Kidney glomerular epithelial cell (primary cell): ENCODE data around the gene RPS16.
"Not testable (repeated sequence)": the region's sequence is repeated elsewhere in the genome, so short reads cannot be mapped to it uniquely, and the experiment has no call there.

ENCODE experiments used
- DNase-seq: peaks from one replicate; lab custom pipeline; 2025; lab: John Stamatoyannopoulos, UW

Gene RPS16

DNA sequence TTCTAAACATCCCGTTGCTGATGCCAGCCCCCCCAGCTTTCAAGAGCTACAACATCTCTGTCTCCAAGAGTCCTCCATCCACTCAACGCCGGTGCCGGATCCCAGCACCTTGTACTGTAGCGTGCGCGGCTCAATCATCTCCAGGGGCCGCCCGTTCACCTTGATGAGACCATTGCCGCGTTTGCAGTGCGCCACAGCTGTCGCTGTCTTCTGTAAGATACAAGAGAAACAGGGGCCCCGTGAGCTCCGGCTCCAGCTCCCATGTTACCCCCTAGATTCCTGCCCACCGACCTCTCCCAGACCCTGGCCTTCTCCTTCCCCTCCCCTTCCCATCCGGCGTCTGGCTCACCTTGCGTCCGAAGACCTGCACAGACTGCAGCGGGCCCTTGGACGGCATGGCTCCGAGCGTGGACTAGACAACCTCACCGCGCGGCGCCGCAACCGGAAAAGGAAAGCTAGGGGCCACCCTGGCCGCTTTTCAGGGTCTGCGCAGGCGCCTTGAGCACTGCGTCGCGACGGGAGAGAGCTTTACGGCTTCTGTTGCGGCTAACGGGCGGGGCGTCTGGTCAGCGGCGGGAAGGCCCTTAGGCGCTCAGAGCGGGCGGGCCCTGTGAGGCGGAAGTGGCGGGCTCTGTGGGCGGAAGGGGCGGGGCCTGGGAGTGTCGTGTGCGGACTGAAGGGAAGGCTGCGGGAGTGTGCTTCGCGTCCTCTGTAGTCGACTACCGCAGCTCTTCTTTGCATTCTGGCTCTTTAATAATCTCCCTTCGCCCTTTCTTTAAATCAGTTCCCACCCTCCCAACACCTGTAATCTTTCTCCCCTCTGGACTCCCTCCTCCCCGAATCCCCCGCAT is at the start of gene RPS16:
RPS16 (minus strand) TSS at position 451 of the 851 bp plus-strand sequence; CDS start at position 397, 54 bp downstream.
- peak; percentile 94 for DNase-seq

DNA sequence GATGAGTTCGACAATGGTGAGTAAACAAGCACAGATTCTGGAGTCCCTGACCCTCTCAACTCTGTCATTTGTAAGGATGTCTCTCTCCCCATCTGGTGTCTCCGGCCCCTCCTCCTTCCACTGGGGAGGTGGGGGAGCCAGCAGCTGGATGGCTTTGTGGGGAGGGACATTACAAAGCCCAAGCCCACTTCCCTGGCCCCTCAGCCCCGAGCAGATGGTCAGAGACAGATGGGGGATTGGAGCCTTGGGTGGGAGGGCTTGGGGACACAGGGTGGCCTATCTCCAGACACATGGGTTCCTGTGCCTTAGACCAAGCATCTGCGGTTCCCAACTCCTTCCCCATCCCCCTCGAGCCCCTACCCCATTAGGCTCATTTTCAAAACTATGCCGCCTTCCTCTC is 47.4 kb upstream of the RPS16 start:
- no peak for DNase-seq

DNA sequence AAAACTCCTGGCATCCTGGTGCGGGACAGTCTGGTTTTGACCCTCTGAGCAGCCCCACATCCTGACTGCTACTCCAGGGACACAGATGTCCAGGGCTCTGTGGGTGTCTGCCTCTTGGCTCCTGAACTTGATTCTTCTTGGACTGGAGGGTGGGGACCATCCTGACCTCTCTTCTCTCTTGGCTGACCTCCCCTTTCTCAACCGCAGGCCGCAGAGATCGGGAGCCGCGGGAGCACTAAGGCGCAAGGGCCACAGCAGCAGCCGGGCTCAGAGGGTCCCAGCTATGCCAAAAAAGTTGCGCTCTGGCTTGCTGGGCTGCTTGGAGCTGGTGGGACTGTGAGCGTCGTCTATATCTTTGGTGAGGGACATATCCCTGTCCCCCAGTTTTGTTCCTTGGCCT is 45.9 kb upstream of the RPS16 start:
- no peak for DNase-seq

DNA sequence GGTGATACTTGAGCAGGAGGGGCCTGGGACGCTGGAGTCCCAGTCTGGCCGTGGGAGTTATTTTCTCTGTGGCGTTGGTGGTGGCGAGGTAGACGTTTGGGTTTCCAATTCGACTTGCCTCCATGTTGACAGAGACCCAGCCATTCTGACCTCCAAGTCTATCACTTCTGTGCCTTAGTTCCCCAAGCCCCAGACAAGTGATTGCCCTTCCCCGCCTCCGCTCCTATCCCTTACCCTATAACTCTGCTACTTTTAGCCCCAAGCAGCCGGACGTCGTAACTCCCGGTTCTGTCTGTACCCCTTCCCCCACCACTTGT is 45.4 kb upstream of the RPS16 start:
- no peak for DNase-seq

DNA sequence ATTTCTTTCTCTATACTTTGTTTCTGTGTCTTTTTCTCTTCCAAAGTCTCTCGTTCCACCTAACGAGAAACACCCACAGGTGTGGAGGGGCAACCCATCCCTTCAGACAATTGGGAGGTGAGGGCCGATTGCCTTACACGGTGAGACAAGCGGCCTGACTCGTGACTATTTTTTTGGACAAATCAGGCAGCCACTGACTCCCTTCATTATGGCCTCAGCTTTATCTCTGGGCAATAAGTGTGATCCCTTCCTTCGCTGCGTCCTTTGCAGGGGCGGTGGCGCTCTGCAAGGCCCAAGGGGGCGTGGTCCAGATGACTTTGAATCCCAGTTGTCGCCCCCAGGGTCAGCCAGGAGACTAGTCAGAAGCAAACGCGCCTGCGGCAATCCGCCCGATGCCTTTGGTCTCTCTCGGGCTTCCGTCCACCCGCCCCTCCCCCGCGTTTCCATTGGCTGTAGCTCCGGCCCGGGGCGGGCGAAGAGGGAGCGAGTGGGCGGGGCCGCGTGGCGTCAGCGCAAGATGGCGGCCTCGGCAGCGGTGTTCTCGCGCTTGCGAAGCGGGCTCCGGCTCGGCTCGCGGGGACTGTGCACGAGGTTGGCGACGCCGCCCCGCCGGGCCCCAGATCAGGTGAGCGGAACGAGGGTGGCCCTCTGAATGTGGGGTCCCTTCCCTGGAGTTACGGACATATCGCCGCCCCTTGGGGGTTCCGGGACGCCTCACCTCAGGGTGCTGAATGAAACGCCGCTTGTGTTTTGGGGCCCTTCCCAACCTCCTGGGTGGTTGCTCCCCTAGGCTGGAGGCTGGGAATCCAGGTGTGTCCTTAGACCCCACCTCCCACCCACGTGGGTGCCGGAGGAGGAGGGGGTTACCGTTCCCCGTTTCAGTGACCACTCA is 44.8 kb upstream of the RPS16 start, which contains the start of gene TIMM50:
TIMM50 (plus strand) TSS at position 502 of the 892 bp plus-strand sequence; CDS start at position 518, 16 bp downstream.
- DNase-seq: peak; percentile 91

DNA sequence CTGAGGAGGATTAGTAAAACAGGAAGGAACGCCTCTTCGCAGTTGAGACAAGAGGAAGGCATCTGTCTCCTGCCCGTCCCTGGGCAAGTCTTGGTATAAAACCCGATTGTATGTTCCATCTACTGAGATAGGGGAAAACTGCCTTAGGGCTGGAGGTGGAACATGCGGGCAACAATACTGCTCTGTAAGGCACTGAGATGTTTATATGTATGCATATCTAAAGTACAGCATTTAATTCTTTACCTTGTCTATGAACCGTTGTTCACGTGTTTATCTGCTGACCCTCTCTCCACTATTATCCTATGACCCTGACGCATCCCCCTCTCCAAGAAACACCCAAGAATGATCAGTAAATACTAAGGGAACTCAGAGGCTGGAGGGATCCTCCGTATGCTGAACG is 44.2 kb upstream of the RPS16 start:
- DNase-seq: no peak

DNA sequence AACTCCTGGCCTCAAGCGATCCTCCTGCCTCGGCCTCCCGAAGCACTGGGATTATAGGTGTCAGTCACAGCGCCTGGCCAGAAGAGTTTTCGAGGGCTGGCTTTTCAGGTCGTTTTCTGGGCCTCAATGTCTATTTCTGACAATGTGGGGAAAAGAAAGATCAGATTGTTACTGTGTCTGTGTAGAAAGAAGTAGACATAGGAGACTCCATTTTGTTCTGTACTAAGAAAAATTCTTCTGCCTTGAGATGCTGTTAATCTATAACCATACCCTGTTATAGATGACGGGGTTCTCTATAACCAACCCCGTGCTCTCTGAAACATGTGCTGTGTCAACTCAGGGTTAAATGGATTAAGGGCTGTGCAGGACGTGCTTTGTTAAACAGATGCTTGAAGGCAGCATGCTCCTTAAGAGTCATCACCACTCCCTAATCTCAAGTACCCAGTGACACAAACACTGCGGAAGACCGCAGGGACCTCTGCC is 43.6 kb upstream of the RPS16 start:
- not testable (repeated sequence) for DNase-seq

DNA sequence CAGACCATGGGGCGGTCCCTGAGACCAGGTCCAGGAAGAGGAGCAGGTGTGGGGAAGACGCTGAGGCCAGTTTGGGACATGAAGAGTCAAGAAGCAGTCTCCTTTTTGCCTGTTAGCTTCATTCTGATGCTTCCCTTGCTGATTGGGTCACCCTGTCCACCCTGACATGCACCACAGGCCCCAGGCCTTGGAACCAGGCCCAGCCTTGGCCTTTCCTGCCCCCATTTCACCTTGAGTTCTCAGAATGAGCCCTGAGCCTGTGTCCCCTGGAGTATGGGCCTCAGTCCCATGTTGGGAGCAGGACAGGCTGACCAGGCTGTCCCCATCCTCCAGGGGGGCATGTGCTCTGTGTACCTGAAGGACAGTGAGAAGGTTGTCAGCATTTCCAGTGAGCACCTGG is 40.0 kb upstream of the RPS16 start:
- no peak for DNase-seq

DNA sequence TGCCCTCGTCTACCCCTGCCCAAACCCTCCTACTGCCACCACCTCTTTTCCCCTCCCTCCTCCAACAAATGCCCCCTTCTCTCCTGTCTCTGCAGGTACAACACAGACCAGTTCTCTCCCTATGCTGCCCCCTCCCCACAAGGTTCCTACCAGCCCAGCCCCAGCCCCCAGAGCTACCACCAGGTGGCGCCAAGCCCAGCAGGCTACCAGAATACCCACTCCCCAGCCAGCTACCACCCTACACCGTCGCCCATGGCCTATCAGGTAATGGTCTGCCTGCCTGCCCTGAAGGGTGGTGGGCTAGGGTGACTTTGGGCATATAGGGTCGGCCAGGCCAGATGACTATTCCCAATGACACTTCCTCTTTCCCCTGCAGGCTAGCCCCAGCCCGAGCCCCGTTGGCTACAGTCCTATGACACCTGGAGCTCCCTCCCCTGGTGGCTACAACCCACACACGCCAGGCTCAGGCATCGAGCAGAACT is 38.4 kb upstream of the RPS16 start:
- DNase-seq: no peak

DNA sequence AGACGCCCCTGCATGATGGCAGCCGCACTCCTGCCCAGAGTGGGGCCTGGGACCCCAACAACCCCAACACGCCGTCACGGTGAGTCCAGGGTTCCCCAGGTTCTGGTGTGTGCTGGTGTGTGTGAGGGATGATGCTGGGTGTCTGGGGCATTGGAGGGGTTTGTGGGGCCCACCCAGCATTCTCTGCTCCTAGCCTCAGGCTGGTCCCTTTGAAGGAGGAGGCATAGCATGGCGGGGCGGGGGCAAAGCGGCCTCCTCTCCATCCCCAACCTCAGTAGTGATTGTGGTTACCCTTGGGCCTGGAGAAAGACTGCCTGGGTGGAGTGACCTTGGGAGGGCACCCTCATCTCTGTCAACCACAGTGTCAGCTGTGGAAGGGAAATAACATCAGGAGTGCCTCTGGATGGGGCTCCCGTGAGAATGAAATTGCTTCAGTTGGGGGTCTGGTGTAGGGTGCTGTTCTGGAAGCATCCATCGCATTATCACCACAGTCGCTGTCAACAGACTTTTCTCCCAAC is 37.8 kb upstream of the RPS16 start:
- no peak for DNase-seq

DNA sequence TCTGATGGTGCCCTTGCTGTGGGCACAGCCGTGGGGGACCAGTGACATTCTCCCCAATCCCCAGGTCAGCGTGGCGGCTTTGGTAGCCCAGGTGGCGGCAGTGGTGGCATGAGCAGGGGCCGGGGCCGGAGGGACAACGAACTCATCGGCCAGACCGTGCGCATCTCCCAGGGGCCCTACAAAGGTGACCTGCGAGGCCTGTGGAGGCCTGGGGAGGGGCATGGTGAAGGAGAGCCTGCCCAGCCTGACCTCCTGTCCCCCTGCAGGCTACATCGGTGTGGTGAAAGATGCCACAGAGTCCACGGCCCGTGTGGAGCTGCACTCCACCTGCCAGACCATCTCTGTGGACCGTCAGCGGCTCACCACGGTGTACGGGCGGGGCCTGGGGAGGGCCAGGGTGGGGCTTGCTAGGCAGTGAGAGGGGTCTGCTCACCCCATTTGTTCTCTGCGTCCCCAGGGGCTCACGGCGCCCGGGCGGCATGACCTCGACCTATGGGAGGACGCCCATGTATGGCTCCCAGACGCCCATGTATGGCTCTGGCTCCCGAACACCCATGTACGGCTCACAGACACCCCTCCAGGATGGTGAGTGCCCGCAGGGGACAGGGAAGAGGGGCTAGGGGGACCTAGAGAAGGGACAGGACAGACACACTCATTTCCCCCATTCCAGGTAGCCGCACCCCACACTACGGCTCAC is 37.1 kb upstream of the RPS16 start:
- DNase-seq: no peak

DNA sequence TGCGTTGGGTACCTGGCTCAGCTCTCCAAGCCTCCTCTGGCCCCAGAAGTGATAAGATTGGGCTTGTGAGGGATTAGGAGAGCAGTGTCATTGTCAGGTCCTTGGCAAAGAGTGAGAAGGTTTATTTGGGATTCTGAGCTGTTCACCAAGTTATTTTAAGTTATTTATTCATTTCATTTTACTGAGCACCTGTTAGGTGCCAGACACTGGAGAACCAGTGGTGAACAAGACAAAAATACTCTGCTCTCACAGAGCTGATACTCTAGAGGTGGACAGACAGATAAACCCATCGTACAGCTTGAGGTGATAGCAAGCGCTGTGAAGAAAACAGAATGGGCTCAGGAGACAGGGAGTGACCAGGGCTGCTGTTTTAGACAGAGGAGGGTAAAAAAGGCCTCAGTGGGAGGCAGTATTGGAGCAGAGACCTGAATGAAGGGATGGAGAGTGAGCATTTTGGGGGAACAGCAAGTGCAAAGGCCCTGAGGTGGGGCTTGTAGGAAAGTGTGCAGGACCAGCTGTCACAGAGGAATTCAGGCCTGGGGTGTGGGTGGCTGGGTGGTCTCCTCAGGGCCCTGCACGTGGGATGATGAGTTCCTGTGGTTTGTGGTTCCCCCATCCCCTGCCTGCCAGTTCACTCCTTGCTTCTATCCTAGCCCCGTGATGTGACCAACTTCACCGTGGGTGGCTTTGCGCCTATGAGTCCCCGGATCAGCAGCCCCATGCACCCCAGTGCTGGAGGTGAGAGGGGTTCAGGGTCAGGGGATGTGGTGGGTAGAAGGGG is 36.2 kb upstream of the RPS16 start:
- DNase-seq: no peak

DNA sequence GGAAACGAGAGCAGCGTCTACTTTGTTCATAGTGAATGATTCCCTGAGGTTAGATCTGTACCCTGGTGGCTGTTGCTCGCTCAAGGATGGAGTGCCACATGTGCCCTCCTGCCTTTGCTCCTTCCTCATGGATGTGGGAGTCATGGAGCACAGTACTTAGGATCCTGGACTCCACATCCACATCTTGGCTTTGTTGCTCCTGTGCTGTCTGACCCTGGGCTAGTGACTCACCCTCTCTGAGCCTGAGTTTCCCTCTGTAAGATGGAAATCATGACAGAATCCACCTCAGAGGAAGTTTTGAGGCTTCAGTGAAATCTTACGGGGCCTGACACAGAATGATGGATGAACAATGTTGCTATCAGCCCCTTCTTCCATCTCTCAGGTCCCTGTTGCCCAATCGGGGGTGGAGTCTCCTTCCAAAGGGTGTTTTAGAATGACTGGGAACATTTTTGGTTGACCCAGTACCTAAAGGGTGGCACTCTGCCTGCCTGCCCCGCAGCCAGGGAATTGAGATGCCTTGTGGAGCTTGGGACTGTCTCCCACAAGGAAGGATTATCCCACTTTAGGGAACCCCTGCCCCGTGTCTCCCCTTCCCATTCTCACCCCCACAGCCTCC is 35.1 kb upstream of the RPS16 start:
- DNase-seq: no peak

DNA sequence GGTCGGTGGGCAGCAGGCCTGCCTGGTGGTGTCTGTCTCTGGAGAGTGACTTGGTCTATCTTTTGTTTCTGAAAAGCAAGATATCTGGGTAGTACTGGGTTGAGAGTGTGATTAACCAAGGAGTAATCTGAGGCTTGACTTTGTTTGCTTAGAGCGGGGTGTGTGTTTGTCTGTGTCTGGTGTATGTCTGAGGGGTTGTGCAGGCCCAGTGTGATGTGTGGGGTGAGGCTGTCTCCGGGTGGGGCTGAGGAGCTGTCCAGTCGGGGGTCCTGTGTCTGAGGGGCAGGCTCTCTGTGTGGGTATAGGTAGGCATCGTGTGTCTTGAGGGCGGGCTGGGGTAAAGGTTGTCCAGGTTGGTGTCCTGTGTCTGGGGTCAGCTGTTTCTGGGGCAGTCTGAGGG is 33.8 kb upstream of the RPS16 start:
- no peak for DNase-seq

DNA sequence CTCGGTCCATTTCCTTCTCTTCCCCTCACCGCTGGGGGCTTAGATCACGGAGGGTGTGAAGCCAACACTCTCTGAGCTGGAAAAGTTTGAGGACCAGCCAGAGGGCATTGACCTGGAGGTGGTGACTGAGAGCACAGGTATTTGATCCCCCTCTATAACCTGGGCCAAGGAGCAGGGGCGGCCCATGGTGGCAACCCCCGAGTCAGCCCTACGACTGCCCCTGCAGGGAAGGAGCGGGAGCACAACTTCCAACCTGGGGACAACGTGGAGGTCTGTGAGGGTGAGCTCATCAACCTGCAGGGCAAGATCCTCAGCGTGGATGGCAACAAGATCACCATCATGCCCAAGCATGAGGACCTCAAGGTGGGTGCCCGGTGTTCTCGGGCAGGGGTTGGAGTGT is 33.3 kb upstream of the RPS16 start:
- no peak for DNase-seq

DNA sequence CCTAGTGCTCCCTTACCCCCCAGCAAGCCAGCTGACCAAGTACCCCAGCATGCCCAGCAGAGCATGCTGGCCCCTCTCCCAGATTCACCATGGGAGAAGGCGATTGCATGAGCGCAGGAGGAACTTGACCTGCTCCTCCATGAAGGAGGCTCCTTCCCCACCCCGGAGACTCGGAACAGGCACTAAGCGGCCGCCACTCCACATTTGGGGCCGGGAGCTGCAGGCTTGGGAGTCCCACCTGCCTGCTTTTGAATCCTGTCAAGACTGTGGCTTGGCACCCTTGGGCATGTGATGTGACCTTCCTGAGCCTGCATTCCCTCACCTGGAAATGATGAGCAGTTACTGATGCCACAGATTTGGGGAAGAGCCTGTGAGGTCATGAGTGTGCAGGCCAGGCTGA is 32.2 kb upstream of the RPS16 start:
- DNase-seq: no peak

DNA sequence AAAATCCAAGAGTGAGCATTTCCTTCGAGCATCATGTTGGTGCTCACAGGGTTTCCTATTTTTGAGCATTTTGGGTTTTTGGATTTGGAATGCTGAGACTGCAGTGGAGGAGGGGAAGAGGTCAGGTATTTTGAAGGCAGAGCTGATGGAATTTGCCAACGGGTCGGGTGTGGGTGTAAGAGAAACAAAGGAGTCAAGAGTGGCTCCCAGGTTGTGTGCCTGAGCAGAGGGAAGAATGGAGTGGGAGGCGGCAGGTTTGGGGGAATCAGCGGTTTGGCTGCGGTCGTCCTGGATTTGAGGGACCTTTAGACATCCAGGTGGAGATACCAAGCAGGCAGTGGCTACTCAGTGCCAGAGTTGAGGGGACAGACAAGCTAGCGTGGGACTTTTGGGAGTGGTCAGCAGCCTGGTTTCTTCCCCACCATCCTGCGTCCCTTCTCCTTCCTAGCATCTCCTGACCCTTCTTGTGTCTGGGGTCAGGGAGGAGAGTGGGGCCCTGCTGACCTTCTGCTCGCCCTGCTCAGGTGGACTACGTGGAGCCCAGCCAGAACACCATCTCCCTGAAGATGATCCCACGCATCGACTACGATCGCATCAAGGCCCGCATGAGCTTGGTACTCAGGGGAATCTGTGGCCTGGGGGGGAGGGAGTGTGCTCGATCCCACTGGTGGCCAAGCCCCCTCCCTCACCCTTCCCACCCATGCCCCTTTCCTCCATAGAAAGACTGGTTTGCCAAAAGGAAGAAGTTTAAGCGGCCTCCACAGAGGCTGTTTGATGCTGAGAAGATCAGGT is 30.4 kb upstream of the RPS16 start:
- no peak for DNase-seq

DNA sequence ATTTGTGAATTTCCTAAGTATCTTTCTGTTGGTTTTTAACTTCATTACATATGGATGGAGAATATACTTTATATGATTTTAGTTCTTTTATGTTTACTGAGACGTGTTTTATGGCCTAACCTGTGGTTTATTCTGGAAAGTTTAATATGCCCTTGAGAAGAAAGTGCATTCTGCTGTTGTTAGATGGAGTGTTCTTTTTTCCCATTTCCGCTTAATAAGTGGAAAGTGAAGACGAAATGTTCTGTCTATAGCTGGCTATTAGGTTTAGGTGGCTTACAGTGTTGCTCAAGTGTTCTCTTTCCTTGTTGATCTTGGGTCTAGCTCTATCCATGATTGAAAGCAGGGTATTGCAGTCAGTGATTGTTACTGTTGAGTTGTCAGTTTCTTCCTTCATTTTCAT is 27.7 kb upstream of the RPS16 start:
- DNase-seq: no peak

DNA sequence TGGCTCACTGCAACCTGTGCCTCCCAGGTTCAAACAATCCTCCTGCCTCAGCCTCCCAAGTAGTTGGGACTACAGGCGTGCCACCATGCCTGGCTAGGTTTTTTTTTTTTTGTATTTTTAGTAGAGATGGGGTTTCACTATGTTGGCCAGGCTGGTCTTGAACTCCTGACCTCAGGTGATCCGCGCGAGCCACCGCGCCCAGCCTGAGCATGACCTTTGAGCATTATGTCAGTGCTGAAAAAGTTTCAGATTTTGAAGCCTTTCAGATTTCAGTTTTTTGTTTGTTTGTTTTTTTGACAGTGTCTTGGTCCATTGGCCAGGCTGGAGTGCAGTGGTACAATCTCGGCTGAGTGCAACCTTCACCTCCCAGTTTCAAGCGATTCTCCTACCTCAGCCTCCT is 15.5 kb upstream of the RPS16 start:
- DNase-seq: not testable (repeated sequence)
